KMS-11 (cell line): ENCODE measurements around the gene NCOA4.
"Not testable (repeated sequence)": the region's sequence is repeated elsewhere in the genome, so short reads cannot be mapped to it uniquely, and the experiment has no call there.

Source experiments
- H2AFZ ChIP-seq: fragments of 200-600 bp; sonication (generic); 2 replicates; pipeline ENCODE4 v1.6.1; 2016; ENCODE audit warnings: antibody characterized with exemption, mixed run types, low read depth
- H3K27ac ChIP-seq: fragments of 200-600 bp; sonication (generic); 2 replicates; pipeline ENCODE4 v1.6.1; 2016; ENCODE audit warnings: mild to moderate bottlenecking, mixed run types
- H3K27me3 ChIP-seq: fragments of 200-600 bp; sonication (generic); 2 replicates; pipeline ENCODE4 v1.6.1; 2017; ENCODE audit warnings: mild to moderate bottlenecking, low read depth, mixed run types, moderate library complexity; ENCODE audit not compliant: insufficient read depth
- H3K36me3 ChIP-seq: fragments of 200-600 bp; sonication (generic); 2 replicates; pipeline ENCODE4 v1.6.1; 2017; ENCODE audit warnings: mild to moderate bottlenecking, mixed run types; ENCODE audit not compliant: insufficient read depth
- H3K4me1 ChIP-seq: fragments of 200-600 bp; sonication (generic); 2 replicates; pipeline ENCODE4 v1.6.1; 2016; ENCODE audit warnings: mild to moderate bottlenecking, low read depth, mixed run types; ENCODE audit not compliant: poor library complexity, severe bottlenecking
- H3K4me2 ChIP-seq: fragments of 200-600 bp; sonication (generic); 2 replicates; pipeline ENCODE4 v1.7.0; 2016; ENCODE audit warnings: mild to moderate bottlenecking, mixed run types
- H3K4me3 ChIP-seq: fragments of 200-600 bp; sonication (generic); IDR thresholded peaks from 2 replicates; pipeline ENCODE4 v1.6.1; 2017; ENCODE audit warnings: low read depth, low read length, mixed read lengths; ENCODE audit not compliant: insufficient read depth
- H3K79me2 ChIP-seq: fragments of 200-600 bp; sonication (generic); 2 replicates; pipeline ENCODE4 v1.6.1; 2016; ENCODE audit warnings: low read depth, mixed run types; ENCODE audit not compliant: insufficient read depth
- H3K9ac ChIP-seq: fragments of 200-600 bp; sonication (generic); 2 replicates; pipeline ENCODE4 v1.6.1; 2016; ENCODE audit warnings: mild to moderate bottlenecking, mixed run types
- H4K20me1 ChIP-seq: fragments of 200-600 bp; sonication (generic); 2 replicates; pipeline ENCODE4 v1.6.1; 2016; ENCODE audit warnings: mild to moderate bottlenecking, mixed run types; ENCODE audit not compliant: insufficient read depth
- CTCF ChIP-seq: fragments of 200-600 bp; sonication (generic); conservative IDR thresholded peaks from 2 replicates; pipeline ENCODE4 v1.6.1; 2017; ENCODE audit warnings: low read depth, mild to moderate bottlenecking, antibody characterized with exemption, low read length, moderate library complexity, mixed read lengths

Gene NCOA4

GRCh38 chr10:46062723-46063428 lies 32.5 kb upstream of the NCOA4 start:
- Histone ChIP-seq H3K27ac (no peak overlapping the region), H3K4me3 (no peak overlapping the region), H3K4me1 (no peaks in the 10 kb centered on the region), H3K4me2 (no peak overlapping the region), H3K36me3 (no peaks in the 10 kb centered on the region), H3K79me2 (no peaks in the 10 kb centered on the region), H4K20me1 (no peaks in the 10 kb centered on the region), H3K9ac (no peak overlapping the region), H2AFZ (no peak overlapping the region), H3K27me3 (no peaks in the 10 kb centered on the region)
- no peak for TF ChIP-seq CTCF

GRCh38 chr10:46060706-46061105 lies 30.3 kb upstream of the NCOA4 start:
- Histone ChIP-seq H3K4me3 (no peak overlapping the region), H2AFZ (no peak overlapping the region), H3K36me3 (no peaks in the 10 kb centered on the region), H3K9ac (no peak overlapping the region), H3K4me2 (no peak overlapping the region), H4K20me1 (no peaks in the 10 kb centered on the region), H3K4me1 (no peaks in the 10 kb centered on the region), H3K27me3 (no peaks in the 10 kb centered on the region), H3K27ac (no peak overlapping the region), H3K79me2 (no peaks in the 10 kb centered on the region)
- no peak for TF ChIP-seq CTCF

- not testable (repeated sequence) for H3K4me2 ChIP-seq, H3K4me3 ChIP-seq, H3K9ac ChIP-seq, H3K27me3 ChIP-seq, H2AFZ ChIP-seq, H3K4me1 ChIP-seq, H3K79me2 ChIP-seq, H3K36me3 ChIP-seq, H4K20me1 ChIP-seq, H3K27ac ChIP-seq
These were observed 27.5 kb upstream of the NCOA4 start for GRCh38 chr10:46057927-46058326.

GRCh38 chr10:46057038-46057437 lies 26.6 kb upstream of the NCOA4 start:
- no peaks in the 10 kb centered on the region for H3K27me3 ChIP-seq
- H3K27ac ChIP-seq = no peak overlapping the region
- TF ChIP-seq CTCF = no peak

GRCh38 chr10:46055771-46056170 lies 25.3 kb upstream of the NCOA4 start:
- Histone ChIP-seq H3K9ac (no peak overlapping the region), H3K4me1 (no peaks in the 10 kb centered on the region), H3K27me3 (no peaks in the 10 kb centered on the region), H2AFZ (no peak overlapping the region), H4K20me1 (no peaks in the 10 kb centered on the region), H3K4me2 (no peak overlapping the region), H3K27ac (no peak overlapping the region), H3K36me3 (no peaks in the 10 kb centered on the region), H3K79me2 (no peaks in the 10 kb centered on the region), H3K4me3 (no peak overlapping the region)
- no peak for TF ChIP-seq CTCF

More at GRCh38 chr10:46057038-46057437, 26.6 kb upstream of the NCOA4 start:
- Histone ChIP-seq H3K4me2 (no peak overlapping the region), H3K9ac (no peak overlapping the region), H3K79me2 (no peaks in the 10 kb centered on the region), H3K36me3 (no peaks in the 10 kb centered on the region), H4K20me1 (no peaks in the 10 kb centered on the region), H3K4me3 (no peak overlapping the region), H3K4me1 (no peaks in the 10 kb centered on the region), H2AFZ (no peak overlapping the region)
